T1000 (cell line): ENCODE results near the gene GRIK5.
A peak's percentile ranks its signal among the peaks of the same experiment; 100 is the strongest.

ENCODE experiments used
- DNase-seq: peaks from one replicate; lab custom pipeline; 2025; ENCODE audit warnings: mixed read lengths; lab: John Stamatoyannopoulos, UW

GRIK5 gene

DNA sequence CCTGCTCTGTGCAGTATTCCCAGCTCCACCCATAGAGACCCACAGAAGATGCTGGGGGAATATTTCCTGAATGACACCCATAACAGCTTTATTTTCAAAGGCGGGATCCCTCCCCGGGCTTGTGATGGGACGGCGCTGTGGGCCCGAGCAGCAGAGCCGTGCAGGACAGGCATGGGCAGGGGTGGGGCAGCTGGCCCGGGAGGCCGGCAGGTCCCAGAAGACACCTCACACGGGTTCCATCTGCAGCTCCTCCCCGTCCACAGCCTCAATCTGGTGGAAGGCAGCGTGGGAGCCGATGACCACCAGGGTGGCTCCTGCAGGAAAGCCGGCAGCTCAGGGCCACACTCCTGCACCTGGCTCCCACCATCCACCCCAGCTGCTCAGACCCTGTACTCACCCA is 113.4 kb downstream of the GRIK5 start:
- no peak for DNase-seq

- no peak for DNase-seq
Measured at GRCh38 chr19:41955521-41955920, 114.5 kb downstream of the GRIK5 start.

DNA sequence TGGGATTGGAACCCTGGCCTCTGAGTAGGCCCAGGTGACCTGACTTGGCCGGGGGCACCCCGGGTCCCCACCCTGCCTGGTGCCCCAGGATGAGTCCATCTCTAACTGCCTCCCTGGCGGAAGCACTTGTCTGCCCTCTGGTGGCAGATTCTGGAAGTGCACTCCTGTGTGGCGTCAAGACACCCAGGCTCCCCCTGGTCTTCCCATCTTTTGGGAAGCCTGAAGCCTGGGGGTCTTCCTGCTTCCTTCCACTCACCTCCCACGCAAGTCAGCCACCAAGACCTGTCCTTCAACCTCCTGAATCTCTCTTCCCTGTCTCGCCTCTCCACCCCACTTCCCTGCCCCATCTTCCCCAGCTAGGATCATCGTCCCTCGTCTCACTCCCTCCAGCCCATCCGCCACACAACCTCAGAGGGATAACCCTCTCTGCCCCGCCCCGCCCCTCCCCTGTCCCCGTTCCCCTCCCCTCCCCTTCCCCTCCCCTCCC is 118.3 kb downstream of the GRIK5 start:
- peak; percentile 50 for DNase-seq
